Measurements from ENCODE around the gene SHC2.
"Not testable (repeated sequence)": the region's sequence is repeated elsewhere in the genome, so short reads cannot be mapped to it uniquely, and the experiment has no call there.

- TF ChIP-seq, protein P1, sequence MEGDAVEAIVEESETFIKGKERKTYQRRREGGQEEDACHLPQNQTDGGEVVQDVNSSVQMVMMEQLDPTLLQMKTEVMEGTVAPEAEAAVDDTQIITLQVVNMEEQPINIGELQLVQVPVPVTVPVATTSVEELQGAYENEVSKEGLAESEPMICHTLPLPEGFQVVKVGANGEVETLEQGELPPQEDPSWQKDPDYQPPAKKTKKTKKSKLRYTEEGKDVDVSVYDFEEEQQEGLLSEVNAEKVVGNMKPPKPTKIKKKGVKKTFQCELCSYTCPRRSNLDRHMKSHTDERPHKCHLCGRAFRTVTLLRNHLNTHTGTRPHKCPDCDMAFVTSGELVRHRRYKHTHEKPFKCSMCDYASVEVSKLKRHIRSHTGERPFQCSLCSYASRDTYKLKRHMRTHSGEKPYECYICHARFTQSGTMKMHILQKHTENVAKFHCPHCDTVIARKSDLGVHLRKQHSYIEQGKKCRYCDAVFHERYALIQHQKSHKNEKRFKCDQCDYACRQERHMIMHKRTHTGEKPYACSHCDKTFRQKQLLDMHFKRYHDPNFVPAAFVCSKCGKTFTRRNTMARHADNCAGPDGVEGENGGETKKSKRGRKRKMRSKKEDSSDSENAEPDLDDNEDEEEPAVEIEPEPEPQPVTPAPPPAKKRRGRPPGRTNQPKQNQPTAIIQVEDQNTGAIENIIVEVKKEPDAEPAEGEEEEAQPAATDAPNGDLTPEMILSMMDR (IDR thresholded peaks at IDR 0.05) = not testable (repeated sequence)
- TF ChIP-seq POLR2A (IDR thresholded peaks at IDR 0.05) = not testable (repeated sequence)
These were observed 38.0 kb downstream of the SHC2 start for GRCh38 chr19:422917-423226.
